WTC11 (cell line): ENCODE results near the gene BUD23.

ENCODE experiments used
- CTCF ChIP-seq: fragments of 200-600 bp; IDR thresholded peaks from 2 replicates; pipeline ENCODE4 v1.8.0; 2022; ENCODE audit warnings: antibody characterized with exemption
- E2F5 ChIP-seq: sonication (generic); formaldehyde crosslinking; IDR thresholded peaks from 2 replicates; pipeline ENCODE4 v1.8.1; 2022; ENCODE audit warnings: mild to moderate bottlenecking, moderate library complexity, missing genetic modification reagents
- ETV6 ChIP-seq: sonication (generic); formaldehyde crosslinking; IDR thresholded peaks from 2 replicates; pipeline ENCODE4 v1.8.1; 2022; ENCODE audit warnings: mild to moderate bottlenecking, missing genetic modification reagents
- FOXJ3 ChIP-seq: sonication (generic); formaldehyde crosslinking; IDR thresholded peaks from 2 replicates; pipeline ENCODE4 v1.9.0; 2021; ENCODE audit warnings: missing genetic modification reagents, mild to moderate bottlenecking, borderline replicate concordance
- IRF2 ChIP-seq: sonication (generic); formaldehyde crosslinking; IDR thresholded peaks from 2 replicates; pipeline ENCODE4 v1.8.0; 2022; ENCODE audit warnings: low read depth, missing genetic modification reagents, borderline replicate concordance
- USF2 ChIP-seq: sonication (generic); formaldehyde crosslinking; IDR thresholded peaks from 2 replicates; pipeline ENCODE4 v1.8.1; 2023; ENCODE audit warnings: mild to moderate bottlenecking, missing genetic modification reagents, moderate library complexity
- ZNF232 ChIP-seq: sonication (generic); formaldehyde crosslinking; IDR thresholded peaks from 2 replicates; pipeline ENCODE4 v1.8.0; 2022; ENCODE audit warnings: mild to moderate bottlenecking, missing genetic modification reagents

GRCh38 chr7:73633844-73634243 lies 49.6 kb upstream of the BUD23 start:
- TF ChIP-seq E2F5 (CRISPR knock-in tag) (no peak), ZNF232 (CRISPR knock-in tag) (no peak), CTCF (no peak), IRF2 (no peak), ETV6 (no peak), USF2 (CRISPR knock-in tag) (no peak), FOXJ3 (CRISPR knock-in tag) (no peak)
